Stimulated activated CD8-positive, alpha-beta memory T cell treated with anti-CD3 and anti-CD28 coated beads, Interleukin-4, amount 100 ng/mL, for 24 hours (primary cell): ENCODE results near the gene MRPL20.
"Not testable (repeated sequence)": the region's sequence is repeated elsewhere in the genome, so short reads cannot be mapped to it uniquely, and the experiment has no call there.

Experiments
- DNase-seq: peaks from one replicate; pipeline ENCODE4 v3.0.0-alpha.2; 2020; ENCODE audit warnings: low read depth

The MRPL20 gene

GRCh38 chr1:1406821-1407635 lies at the start of gene MRPL20:
Gene MRPL20 (minus strand): TSS chr1:1407293. CDS start chr1:1407217, 76 bp downstream.
- DNase-seq = peak; percentile 94

- DNase-seq = not testable (repeated sequence)
Measured at GRCh38 chr1:1456683-1457255, 49.7 kb upstream of the MRPL20 start.

- DNase-seq = not testable (repeated sequence)
Measured at GRCh38 chr1:1455934-1456333, 48.8 kb upstream of the MRPL20 start.

DNA sequence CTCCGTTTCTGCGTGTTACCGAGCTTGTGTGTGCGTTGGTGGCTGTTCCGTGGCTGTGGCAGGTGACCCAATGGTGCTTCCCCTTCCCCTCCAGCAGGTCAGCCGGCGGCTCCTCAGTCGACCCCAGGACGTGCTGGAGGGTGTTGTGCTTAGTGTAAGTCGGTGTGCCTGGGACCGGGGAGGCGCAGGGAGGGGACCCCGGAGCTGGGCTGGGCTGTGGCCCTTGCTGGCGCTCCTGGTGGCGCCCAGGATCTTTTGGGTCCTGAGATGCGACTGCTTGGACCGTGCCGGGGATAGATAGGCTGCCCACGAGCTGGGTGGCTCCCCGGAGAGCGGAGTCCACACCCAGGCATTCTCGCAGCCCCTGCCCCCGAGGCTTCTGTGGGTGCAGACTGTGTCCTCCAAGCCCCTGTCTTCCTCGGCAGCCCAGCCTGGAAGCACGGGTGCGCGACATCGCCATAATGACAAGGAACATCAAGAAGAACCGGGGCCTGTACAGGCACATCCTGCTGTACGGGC lies 48.3 kb upstream of the MRPL20 start:
- DNase-seq = no peak

DNA sequence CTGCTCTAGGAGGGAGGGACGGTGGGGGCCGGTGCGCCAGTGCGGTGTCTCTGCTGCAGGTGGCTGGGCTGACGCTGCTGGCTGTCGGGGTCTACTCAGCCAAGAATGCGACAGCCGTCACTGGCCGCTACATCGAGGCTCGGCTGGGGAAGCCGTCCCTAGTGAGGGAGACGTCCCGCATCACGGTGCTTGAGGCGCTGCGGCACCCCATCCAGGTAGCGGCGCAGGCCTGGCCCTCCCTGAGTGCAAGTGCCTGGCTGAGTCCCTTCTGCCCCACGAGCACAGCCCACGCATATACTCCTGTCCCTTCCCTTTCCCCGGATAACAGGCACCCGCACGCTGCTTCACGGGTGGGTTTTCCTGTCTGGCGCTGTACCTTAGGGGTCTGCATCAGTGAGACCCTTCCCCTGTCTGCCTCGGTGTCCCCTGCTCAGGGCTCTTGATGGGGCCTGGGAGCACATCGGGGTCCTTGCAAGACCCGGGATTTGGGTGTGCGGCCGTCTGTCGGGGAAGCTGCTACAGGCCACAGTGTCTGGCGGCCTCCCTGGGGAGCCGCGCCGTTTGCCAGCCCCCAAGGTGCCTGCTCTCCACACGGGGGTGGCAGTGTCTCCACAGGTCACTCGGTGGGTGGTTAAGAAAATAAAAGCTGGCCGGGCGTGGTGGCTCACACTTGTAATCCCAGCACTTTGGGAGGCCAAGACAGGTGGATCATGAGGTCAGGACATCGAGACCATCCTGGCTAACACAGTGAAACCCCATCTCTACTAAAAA lies 47.4 kb upstream of the MRPL20 start:
- DNase-seq = not testable (repeated sequence)

DNA sequence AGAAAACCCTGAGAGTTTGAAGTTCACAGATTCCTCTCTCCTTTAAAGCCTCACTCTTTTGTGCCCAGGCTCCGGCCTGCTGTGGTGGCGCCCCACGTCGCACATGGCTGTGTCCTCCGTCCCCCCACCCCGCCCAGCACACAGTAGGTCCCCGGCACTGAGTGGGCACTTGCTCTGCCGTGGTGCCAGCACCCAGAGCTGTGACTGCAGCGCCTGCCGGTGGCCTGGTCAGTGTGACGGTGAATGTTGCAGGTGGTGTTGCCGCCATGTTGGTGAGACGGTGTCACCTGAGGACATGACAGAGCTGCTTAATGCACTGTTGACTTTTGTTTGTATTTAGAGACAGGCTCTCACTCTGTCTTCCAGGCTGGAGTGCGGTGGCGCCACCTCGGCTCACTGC lies 45.8 kb upstream of the MRPL20 start:
- no peak for DNase-seq

- DNase-seq = not testable (repeated sequence)
Measured at GRCh38 chr1:1452365-1452739, 45.3 kb upstream of the MRPL20 start.

- no peak for DNase-seq
Measured at GRCh38 chr1:1451696-1452364, 44.7 kb upstream of the MRPL20 start.

GRCh38 chr1:1450616-1451015 lies 43.5 kb upstream of the MRPL20 start:
- DNase-seq = not testable (repeated sequence)

DNA sequence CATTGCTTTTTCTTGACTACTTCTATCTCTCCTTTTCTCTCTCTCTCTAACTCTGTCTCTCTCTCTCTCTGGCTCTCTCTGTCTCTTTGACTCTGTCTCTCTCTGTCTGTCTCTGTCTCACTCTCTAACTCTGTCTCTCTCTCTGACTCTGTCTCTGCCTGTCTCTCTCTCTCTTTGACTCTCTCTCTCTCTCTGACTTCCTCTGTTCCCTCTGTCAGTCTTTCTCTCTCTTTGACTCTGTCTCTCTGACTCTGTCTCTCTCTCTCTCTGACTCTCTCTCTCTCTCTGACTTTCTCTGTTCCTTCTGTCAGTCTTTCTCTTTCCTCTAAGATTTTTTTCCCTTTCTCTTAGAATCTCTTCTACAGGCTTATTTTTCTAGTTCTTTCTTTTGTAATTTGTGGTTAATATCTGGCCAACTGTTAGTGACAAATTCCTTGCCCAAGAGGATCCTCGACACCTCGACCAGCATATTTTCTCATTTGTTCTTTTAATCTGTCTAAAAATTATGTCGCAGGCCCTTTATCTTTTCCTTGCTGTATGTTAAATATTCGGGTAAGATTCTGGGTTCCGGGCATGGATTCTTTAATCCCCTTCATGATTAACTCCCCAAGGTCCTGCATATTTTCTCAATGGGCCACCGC lies 42.1 kb upstream of the MRPL20 start, which contains the start of gene ATAD3C:
ATAD3C (plus strand) TSS at position 591 of the 641 bp plus-strand sequence. CDS start 995 bp downstream, outside the sequence.
- no peak for DNase-seq

DNA sequence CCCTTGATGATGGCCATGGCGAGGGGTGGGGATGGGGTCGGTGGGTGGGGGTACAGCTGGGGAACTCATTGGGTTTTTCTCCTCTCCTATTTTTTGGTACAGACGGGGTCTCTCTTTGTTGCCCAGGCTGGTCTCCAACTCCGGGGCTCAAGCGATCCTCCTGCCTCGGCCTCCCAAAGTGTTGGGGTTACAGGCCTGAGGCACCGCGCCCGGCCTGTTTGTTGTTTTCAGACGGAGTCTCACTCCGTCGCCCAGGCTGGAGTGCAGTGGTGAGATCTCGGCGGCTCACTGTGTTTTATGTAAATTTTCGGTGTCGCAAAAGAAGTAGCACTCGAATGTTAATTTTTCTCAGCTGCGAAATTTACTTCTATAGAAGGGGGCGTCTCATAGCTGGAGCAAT lies 39.5 kb upstream of the MRPL20 start:
- not testable (repeated sequence) for DNase-seq

- DNase-seq = no peak
Measured at GRCh38 chr1:1442069-1442770, 35.1 kb upstream of the MRPL20 start.

GRCh38 chr1:1441002-1441888 lies 34.2 kb upstream of the MRPL20 start:
- peak; percentile 53 for DNase-seq

DNA sequence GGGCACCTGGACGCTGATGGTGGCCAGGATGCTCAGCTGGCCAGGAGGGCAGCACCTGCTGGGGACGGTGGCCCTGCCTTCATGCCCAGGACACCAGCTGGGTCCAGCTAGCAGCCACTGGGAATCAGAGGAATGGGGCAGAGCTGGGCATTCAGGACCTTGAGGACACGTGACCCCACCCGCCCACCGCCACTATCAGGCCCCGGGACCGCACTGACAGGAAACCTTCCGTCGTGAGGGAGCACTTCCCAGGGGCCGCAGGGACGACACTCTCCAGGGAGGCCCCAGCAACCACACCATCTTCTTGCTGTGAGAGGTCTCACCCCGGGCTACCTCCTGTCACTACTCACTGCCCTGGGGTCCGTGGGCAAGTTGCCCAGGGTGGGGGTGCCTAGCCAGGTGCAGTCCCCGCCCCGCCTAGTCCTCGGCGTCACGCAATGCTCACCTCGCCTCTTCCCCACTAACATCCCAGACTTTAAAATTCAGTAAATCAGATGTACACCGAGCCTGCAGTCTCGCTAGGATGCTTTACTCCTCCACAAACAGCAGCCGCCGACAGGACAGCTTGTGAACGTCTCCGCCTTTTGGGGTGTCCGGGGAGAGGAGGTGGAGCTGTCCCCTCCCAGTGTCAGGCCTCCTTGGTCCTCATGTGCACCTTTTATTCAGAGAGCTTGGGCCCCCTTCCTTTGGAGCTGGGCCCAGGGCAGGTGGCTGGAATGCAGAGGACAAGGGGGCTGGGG lies 33.3 kb upstream of the MRPL20 start:
- no peak for DNase-seq

DNA sequence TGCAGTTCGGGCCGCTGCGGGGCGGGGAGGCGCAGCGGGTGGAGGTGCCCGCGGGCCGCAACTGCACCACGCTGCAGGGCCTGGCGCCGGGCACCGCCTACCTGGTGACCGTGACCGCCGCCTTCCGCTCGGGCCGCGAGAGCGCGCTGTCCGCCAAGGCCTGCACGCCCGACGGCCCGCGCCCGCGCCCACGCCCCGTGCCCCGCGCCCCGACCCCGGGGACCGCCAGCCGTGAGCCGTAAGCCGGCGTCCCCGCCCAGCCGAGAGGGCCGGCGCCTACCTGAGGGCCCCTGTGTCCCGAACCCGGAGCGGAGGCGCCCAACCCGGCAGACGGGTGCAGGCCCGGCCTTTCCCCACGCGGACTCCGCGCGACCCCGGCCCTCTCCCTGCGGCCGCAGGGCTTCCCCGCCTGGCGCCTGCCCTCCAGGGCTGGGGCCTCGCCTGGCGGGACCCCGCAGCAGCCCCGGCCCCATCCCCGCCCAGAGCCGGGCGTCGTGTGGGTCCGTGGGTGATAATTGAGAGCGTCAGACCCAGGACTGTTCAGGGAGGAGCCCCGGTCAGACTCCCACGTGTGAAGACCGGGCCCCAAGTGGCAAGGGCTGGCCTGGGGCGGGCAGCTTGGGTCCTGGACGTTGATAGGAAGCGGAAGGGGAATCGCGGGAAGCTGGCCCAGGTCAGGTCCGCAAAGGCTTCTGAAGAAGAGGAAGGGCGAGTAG lies 32.6 kb upstream of the MRPL20 start:
- DNase-seq = no peak

GRCh38 chr1:1438531-1439381 lies 31.7 kb upstream of the MRPL20 start:
- DNase-seq = no peak

DNA sequence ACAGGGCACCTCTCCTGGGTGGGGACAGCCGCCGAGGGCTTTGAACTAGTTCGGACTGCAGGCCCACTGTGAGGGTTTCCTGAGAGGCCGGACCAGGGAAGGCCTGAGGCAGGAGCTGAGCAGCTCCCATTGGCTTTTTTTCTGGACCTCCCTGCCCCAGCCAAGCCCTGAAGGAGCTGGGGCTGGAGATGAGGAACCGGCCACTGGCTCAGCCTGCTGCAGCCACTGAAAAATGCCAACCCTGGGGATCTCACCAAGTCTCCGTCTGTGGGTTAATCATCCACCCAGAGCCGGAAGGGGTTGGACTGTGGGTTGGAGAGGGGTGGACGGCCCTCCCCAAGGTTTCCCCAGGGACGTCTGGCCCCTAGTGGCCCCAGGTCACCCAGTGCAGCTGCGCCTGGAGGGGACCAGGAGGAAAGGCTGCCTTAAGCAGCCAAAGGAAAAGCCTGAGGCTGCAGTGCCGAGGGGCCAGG lies 30.8 kb upstream of the MRPL20 start:
- no peak for DNase-seq
